Coronary artery (tissue), 2 donors: ENCODE measurements around the gene TSPAN11.

Experiments
- DNase-seq: peaks from one replicate; pipeline ENCODE4 v3.0.0-alpha.2; 2017; ENCODE audit warnings: low spot score
- H3K27ac ChIP-seq, 2 donors: fragments of 200-600 bp; sonication (generic); one replicate each; pipeline ENCODE4 v1.5.1; 2016 to 2019
- H3K4me3 ChIP-seq: fragments of 200-600 bp; sonication (generic); 2 replicates; pipeline ENCODE4 v1.5.1; 2016; ENCODE audit warnings: mild to moderate bottlenecking, moderate library complexity
- CTCF ChIP-seq: fragments of 200-600 bp; sonication (generic); IDR thresholded peaks from one replicate; pipeline ENCODE4 v1.5.1; 2019; ENCODE audit warnings: antibody characterized with exemption

Gene TSPAN11

GRCh38 chr12:31037028-31037427 is 110.5 kb downstream of the TSPAN11 start:
- no peak overlapping the region for H3K4me3 ChIP-seq
- TF ChIP-seq CTCF = no peak
- DNase-seq = no peak
- no peak overlapping the region for H3K27ac ChIP-seq

DNA sequence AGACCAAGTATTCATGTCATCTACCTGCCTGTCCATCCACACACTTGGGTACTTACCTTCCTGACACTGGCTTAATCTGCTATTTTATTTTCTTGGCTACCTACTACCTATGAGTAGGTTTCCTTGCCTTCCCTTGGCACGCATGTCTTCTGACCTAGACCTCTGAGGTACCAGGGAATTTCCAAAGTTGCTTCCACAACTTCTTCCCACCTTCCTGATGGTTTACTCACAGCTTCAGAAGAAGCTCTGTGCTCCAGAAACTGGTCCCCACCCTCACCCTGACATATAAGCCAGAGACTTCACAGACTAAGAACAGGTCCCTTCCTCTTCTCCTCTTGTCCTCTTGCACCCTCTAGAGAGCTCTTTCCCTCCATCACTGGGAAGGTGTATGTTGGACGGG is 111.4 kb downstream of the TSPAN11 start:
- no peak overlapping the region for H3K4me3 ChIP-seq
- no peak for TF ChIP-seq CTCF
- DNase-seq = no peak
- H3K27ac ChIP-seq = no peak overlapping the region

DNA sequence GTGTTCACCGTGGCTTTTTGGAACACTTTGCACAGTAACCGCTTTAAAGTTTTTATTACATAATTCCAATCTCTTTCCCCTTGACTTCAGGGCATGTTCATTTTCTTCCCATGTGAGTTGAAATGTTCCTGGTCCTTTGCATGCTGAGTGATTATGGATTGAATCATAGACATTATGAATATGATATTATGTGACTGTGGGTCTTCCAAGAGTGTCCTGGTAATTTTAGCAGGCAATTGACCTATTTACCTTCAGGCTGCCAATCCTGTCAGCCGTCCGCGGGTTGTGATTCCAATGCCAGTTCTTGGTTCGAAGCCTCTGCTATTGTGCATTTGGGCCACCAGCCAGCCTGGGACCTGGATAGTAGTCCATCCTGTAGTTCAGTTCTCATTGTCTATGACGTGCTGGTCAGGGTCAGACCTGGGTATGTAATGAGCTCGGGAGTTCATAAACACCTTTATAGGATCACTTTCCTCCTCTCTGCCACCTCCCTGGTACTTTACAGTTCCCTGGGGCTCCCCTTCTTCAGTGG is 114.6 kb downstream of the TSPAN11 start:
- no peak for TF ChIP-seq CTCF
- no peak for DNase-seq
- Histone ChIP-seq H3K27ac (no peak overlapping the region), H3K4me3 (no peak overlapping the region)
